OCI-LY1 (cell line): ENCODE data around the gene PTPN4.
"Not testable (repeated sequence)": the region's sequence is repeated elsewhere in the genome, so short reads cannot be mapped to it uniquely, and the experiment has no call there.

Experiments used
- H2AFZ ChIP-seq: fragments of 200-600 bp; sonication (generic), shearing (Covaris generic); 2 replicates; pipeline ENCODE4 v1.6.0; 2014; ENCODE audit warnings: antibody characterized with exemption, mild to moderate bottlenecking, low read length
- H3F3A ChIP-seq: fragments of 200-600 bp; sonication (generic), shearing (Covaris generic); 2 replicates; pipeline ENCODE4 v1.6.0; 2014; ENCODE audit warnings: mild to moderate bottlenecking, antibody characterized with exemption, low read length, moderate library complexity; ENCODE audit not compliant: insufficient read depth
- H3K27ac ChIP-seq: fragments of 200-600 bp; sonication (generic); 2 replicates; pipeline ENCODE4 v1.5.1; 2014; ENCODE audit warnings: low read length, mixed run types, mild to moderate bottlenecking, low read depth; ENCODE audit not compliant: poor library complexity, severe bottlenecking
- H3K27me3 ChIP-seq: fragments of 200-600 bp; sonication (generic); 2 replicates; pipeline ENCODE4 v1.6.0; 2014; ENCODE audit warnings: antibody characterized with exemption, mild to moderate bottlenecking, low read length, moderate library complexity; ENCODE audit not compliant: insufficient read depth
- H3K36me3 ChIP-seq: fragments of 200-600 bp; sonication (generic); 2 replicates; pipeline ENCODE4 v1.6.1; 2014; ENCODE audit warnings: mild to moderate bottlenecking, antibody characterized with exemption, low read length, moderate library complexity, mixed read lengths; ENCODE audit not compliant: insufficient read depth
- H3K4me1 ChIP-seq: fragments of 200-600 bp; sonication (generic); 2 replicates; pipeline ENCODE4 v1.5.1; 2014; ENCODE audit warnings: mild to moderate bottlenecking, low read length, moderate library complexity; ENCODE audit not compliant: insufficient read depth, severe bottlenecking
- H3K4me2 ChIP-seq: fragments of 200-600 bp; sonication (generic), shearing (Covaris generic); 2 replicates; pipeline ENCODE4 v1.6.1; 2014; ENCODE audit warnings: low read length
- H3K4me3 ChIP-seq: fragments of 200-600 bp; sonication (generic); 2 replicates; pipeline ENCODE4 v1.5.1; 2014; ENCODE audit warnings: low read length, low read depth, mild to moderate bottlenecking, mixed read lengths; ENCODE audit not compliant: poor library complexity, severe bottlenecking
- H3K79me2 ChIP-seq: fragments of 200-600 bp; shearing (Covaris generic); 2 replicates; pipeline ENCODE4 v1.6.1; 2016; ENCODE audit warnings: mixed run types, low read length, mixed read lengths; ENCODE audit not compliant: insufficient read depth
- H3K9ac ChIP-seq: fragments of 200-600 bp; sonication (generic), shearing (Covaris generic); 2 replicates; pipeline ENCODE4 v1.6.1; 2014; ENCODE audit warnings: mild to moderate bottlenecking, low read length, mixed read lengths
- H3K9me2 ChIP-seq: fragments of 200-600 bp; sonication (generic), shearing (Covaris generic); 2 replicates; pipeline ENCODE4 v1.6.1; 2014; ENCODE audit warnings: low read depth, mild to moderate bottlenecking, low read length, mixed read lengths
- H3K9me3 ChIP-seq: fragments of 200-600 bp; shearing (Covaris generic); 2 replicates; pipeline ENCODE4 v1.6.1; 2014; ENCODE audit warnings: low read length, mixed read lengths
- H4K20me1 ChIP-seq: fragments of 200-600 bp; sonication (generic), shearing (Covaris generic); 2 replicates; pipeline ENCODE4 v1.6.0; 2016; ENCODE audit warnings: mild to moderate bottlenecking, low read length; ENCODE audit not compliant: insufficient read depth
- CTCF ChIP-seq: fragments of 200-600 bp; sonication (generic), shearing (Covaris generic); IDR thresholded peaks from 2 replicates; pipeline ENCODE4 v1.5.1; 2017; ENCODE audit warnings: mild to moderate bottlenecking, antibody characterized with exemption, low read length, moderate library complexity, mixed read lengths
- EZH2 ChIP-seq: fragments of 200-600 bp; sonication (generic), shearing (Covaris generic); IDR thresholded peaks from 2 replicates; pipeline ENCODE4 v1.8.0; 2017; ENCODE audit warnings: borderline replicate concordance, mixed run types, mild to moderate bottlenecking, antibody characterized with exemption, low read length, moderate library complexity, mixed read lengths

The PTPN4 gene

GRCh38 chr2:119800376-119800902, 40.7 kb downstream of the PTPN4 start:
- no peaks in the 10 kb centered on the region for H3K79me2 ChIP-seq
- H3K27ac ChIP-seq = no peak overlapping the region
- no peak overlapping the region for H3K4me2 ChIP-seq

DNA sequence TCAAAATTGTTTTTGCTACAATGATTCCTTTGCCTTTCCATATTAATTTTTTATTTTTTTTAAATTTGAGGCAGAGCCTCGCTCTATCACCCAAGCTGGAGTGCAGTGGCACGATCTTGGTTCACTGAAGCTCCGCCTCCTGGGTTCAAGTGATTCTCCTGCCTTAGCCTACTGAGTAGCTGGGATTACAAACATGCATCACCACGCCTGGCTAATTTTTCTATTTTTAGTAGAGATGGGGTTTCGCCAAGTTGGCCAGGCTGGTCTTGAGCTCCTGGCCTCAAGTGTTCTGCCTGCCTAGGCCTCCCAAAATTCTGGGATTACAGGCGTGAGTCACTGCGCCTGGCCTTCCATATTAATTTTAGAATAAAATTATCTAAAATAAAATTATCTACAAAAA, 41.3 kb downstream of the PTPN4 start:
- Histone ChIP-seq H3K27me3 (no peaks in the 10 kb centered on the region), H3K36me3 (no peaks in the 10 kb centered on the region), H3K27ac (no peak overlapping the region), H3K4me3 (no peak overlapping the region), H3K9me3 (no peaks in the 10 kb centered on the region), H3K9ac (no peak overlapping the region), H3F3A (no peaks in the 10 kb centered on the region; the same call in 1 of the 2 replicates), H4K20me1 (no peaks in the 10 kb centered on the region), H3K9me2 (no peaks in the 10 kb centered on the region), H2AFZ (no peak overlapping the region), H3K4me1 (no peaks in the 10 kb centered on the region), H3K79me2 (no peaks in the 10 kb centered on the region), H3K4me2 (no peak overlapping the region)
- TF ChIP-seq EZH2 = no peak
- no peak for TF ChIP-seq CTCF

More at GRCh38 chr2:119800376-119800902, 40.7 kb downstream of the PTPN4 start:
- H3K9me3 ChIP-seq = no peaks in the 10 kb centered on the region
- H3K4me1 ChIP-seq = no peaks in the 10 kb centered on the region
- H3F3A ChIP-seq = no peaks in the 10 kb centered on the region; the same call in 1 of the 2 replicates
- no peak overlapping the region for H3K9ac ChIP-seq
- no peaks in the 10 kb centered on the region for H4K20me1 ChIP-seq
- H3K27me3 ChIP-seq = no peaks in the 10 kb centered on the region
- no peak for TF ChIP-seq CTCF
- no peak for TF ChIP-seq EZH2
- no peaks in the 10 kb centered on the region for H3K36me3 ChIP-seq
- no peak overlapping the region for H2AFZ ChIP-seq
- H3K4me3 ChIP-seq = no peak overlapping the region
- H3K9me2 ChIP-seq = no peaks in the 10 kb centered on the region

DNA sequence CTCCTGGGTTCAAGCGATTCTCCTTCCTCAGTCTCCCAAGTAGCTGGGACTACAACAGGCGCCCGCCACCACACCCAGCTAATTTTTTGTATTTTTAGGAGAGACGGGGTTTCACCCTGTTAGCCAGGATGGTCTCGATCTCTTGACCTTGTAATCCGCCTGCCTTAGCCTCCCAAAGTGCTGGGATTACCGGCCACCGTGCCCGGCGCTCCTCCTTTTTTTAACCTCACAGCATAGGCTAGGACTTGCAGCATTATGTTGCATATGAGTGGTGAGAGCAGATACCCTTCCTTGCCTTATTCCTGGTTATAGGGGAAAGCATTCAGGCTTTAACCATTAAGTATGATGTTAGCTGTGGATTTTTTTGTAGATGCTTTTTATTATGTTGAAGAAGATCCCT, 42.3 kb downstream of the PTPN4 start:
- H3K27ac ChIP-seq, H3K9ac ChIP-seq, H3K79me2 ChIP-seq, H3K9me2 ChIP-seq, H3K27me3 ChIP-seq, H3K4me1 ChIP-seq, H2AFZ ChIP-seq, H3K4me2 ChIP-seq, H4K20me1 ChIP-seq, H3K9me3 ChIP-seq, H3F3A ChIP-seq, H3K4me3 ChIP-seq, H3K36me3 ChIP-seq: not testable (repeated sequence)

- H2AFZ ChIP-seq = no peak overlapping the region
- no peak overlapping the region for H3K4me2 ChIP-seq
- no peak overlapping the region for H3K27ac ChIP-seq
- H3K79me2 ChIP-seq = no peaks in the 10 kb centered on the region
- H3F3A ChIP-seq = no peaks in the 10 kb centered on the region; the same call in 1 of the 2 replicates
- H3K9me2 ChIP-seq = no peaks in the 10 kb centered on the region
- TF ChIP-seq CTCF (no peak), EZH2 (no peak)
- no peak overlapping the region for H3K4me3 ChIP-seq
- no peaks in the 10 kb centered on the region for H3K36me3 ChIP-seq
- H3K9me3 ChIP-seq = no peaks in the 10 kb centered on the region
- H3K9ac ChIP-seq = no peak overlapping the region
- H3K27me3 ChIP-seq = no peaks in the 10 kb centered on the region
- H3K4me1 ChIP-seq = no peaks in the 10 kb centered on the region
- H4K20me1 ChIP-seq = no peaks in the 10 kb centered on the region
These were observed 43.4 kb downstream of the PTPN4 start for GRCh38 chr2:119803101-119803500.

GRCh38 chr2:119804409-119804808, 44.7 kb downstream of the PTPN4 start:
- H2AFZ ChIP-seq, H3K4me1 ChIP-seq, H3K27me3 ChIP-seq, H3K9me3 ChIP-seq, H4K20me1 ChIP-seq, H3F3A ChIP-seq, H3K4me3 ChIP-seq, H3K9me2 ChIP-seq, H3K4me2 ChIP-seq, H3K27ac ChIP-seq, H3K36me3 ChIP-seq, H3K9ac ChIP-seq, H3K79me2 ChIP-seq: not testable (repeated sequence)
